PC-9 (cell line): ENCODE results near the gene RNASET2. TPM values are rescaled to one million over a fixed set of nuclear protein-coding genes. Genes with fewer than 3 reads are reported as not detected.

Source experiments
- Bru-seq: library from RNA; stranded (reverse); fragments of 400-500 nt; gene quantifications from one replicate; lab custom pipeline; 2021; lab: Mats Ljungman, UMichigan
- BruChase-seq, 2 experiments: library from RNA; stranded (reverse); fragments of 400-500 nt; gene quantifications; one replicate each; lab custom pipeline; 2021; lab: Mats Ljungman, UMichigan
- BruUV-seq: library from RNA; stranded (reverse); fragments of 400-500 nt; replicated peaks from 2 replicates; lab custom pipeline; 2021; lab: Mats Ljungman, UMichigan
- CTCF ChIA-PET: fragments of 300-600 bp; sonication (Branson Sonifier 250); formaldehyde crosslinking; loops from one replicate; lab custom pipeline; 2022; ENCODE audit warnings: antibody characterized with exemption; lab: Charles Lee
- POLR2A ChIA-PET: fragments of 300-600 bp; sonication (Branson Sonifier 250); formaldehyde crosslinking; loops from one replicate; lab custom pipeline; 2022; ENCODE audit warnings: antibody characterized with exemption; ENCODE audit not compliant: unreplicated experiment; lab: Charles Lee
- DNase-seq, 2 experiments: peaks; one replicate each; pipeline versions ENCODE4 v3.0.0 to v3.0.0-alpha.2; 2015 to 2022; ENCODE audit warnings: mixed read lengths in 1 of 2
- H2AFZ ChIP-seq: fragments of 200-600 bp; sonication (generic); 2 replicates; pipeline ENCODE4 v1.8.1; 2017; ENCODE audit warnings: antibody characterized with exemption
- H3F3A ChIP-seq: fragments of 200-600 bp; sonication (generic); 2 replicates; pipeline ENCODE4 v1.8.1; 2017; ENCODE audit warnings: antibody characterized with exemption, mild to moderate bottlenecking, low read depth; ENCODE audit not compliant: insufficient read depth
- H3K27ac ChIP-seq: fragments of 200-600 bp; sonication (generic); 2 replicates; pipeline ENCODE4 v1.6.1; 2016; ENCODE audit warnings: mixed run types
- H3K27me3 ChIP-seq: fragments of 200-600 bp; sonication (generic); 2 replicates; pipeline ENCODE4 v1.6.1; 2016; ENCODE audit warnings: low read depth, mixed run types; ENCODE audit not compliant: insufficient read depth
- H3K36me3 ChIP-seq: fragments of 200-600 bp; sonication (generic); 2 replicates; pipeline ENCODE4 v1.6.1; 2016; ENCODE audit warnings: low read depth, mixed run types
- H3K4me1 ChIP-seq: fragments of 200-600 bp; sonication (generic); replicated peaks from 2 replicates; pipeline ENCODE4 v1.6.1; 2016; ENCODE audit warnings: mixed run types; ENCODE audit not compliant: insufficient read depth
- H3K4me2 ChIP-seq: fragments of 200-600 bp; sonication (generic); 2 replicates; pipeline ENCODE4 v1.6.1; 2017; ENCODE audit warnings: mixed run types
- H3K4me3 ChIP-seq: fragments of 200-600 bp; sonication (generic); 2 replicates; pipeline ENCODE4 v1.6.1; 2016; ENCODE audit warnings: mixed run types
- H3K79me2 ChIP-seq: fragments of 200-600 bp; sonication (generic); 2 replicates; pipeline ENCODE4 v1.6.1; 2017; ENCODE audit warnings: low read depth, mixed run types
- H3K9me2 ChIP-seq: fragments of 200-600 bp; sonication (generic); 2 replicates; pipeline ENCODE4 v1.8.1; 2017; ENCODE audit warnings: mild to moderate bottlenecking; ENCODE audit not compliant: insufficient read depth
- H3K9me3 ChIP-seq: fragments of 200-600 bp; sonication (generic); 2 replicates; pipeline ENCODE4 v1.8.1; 2016; ENCODE audit warnings: low read depth; ENCODE audit not compliant: insufficient read depth
- H4K20me1 ChIP-seq: fragments of 200-600 bp; sonication (generic); 2 replicates; pipeline ENCODE4 v1.8.1; 2017; ENCODE audit not compliant: insufficient read depth
- CTCF ChIP-seq: fragments of 200-600 bp; sonication (generic); conservative IDR thresholded peaks from 2 replicates; pipeline ENCODE4 v1.6.1; 2017; ENCODE audit warnings: mixed run types, antibody characterized with exemption, mild to moderate bottlenecking, moderate library complexity
- EZH2 ChIP-seq: fragments of 200-600 bp; sonication (generic); IDR thresholded peaks from 2 replicates; pipeline ENCODE4 v1.8.0; 2017; ENCODE audit warnings: antibody characterized with exemption, low read depth
- intact Hi-C: fragments of 100-400 bp; cut with micrococcal nuclease; formaldehyde crosslinking; loops from one replicate; pipeline ENCODE4 v1.10.0; 2022; ENCODE audit not compliant: unreplicated experiment
- long read RNA-seq: library from polyadenylated mRNA; stranded (forward); transcript quantifications from one replicate; pipeline ENCODE4 v2.0.0, GENCODE V29; 2022
- total RNA-seq: library from RNA; stranded (reverse); gene quantifications from 2 replicates; pipeline ENCODE4 v1.2.3, GENCODE V29; 2021

The RNASET2 gene
- total RNA-seq (16.3 and 20.1 TPM in 2 replicates), Bru-seq, nascent RNA (percentile 44 among the genes with signal in this experiment), BruChase-seq, experiment 1, labeled RNA remaining after a 2-hour chase (percentile 54 among the genes with signal in this experiment), BruChase-seq, experiment 2, labeled RNA remaining after a 6-hour chase (percentile 65 among the genes with signal in this experiment)
- long read RNA-seq, transcript RNASET2-210 (9 exons, 1,375 nt), result major isoform, 34 of 47 reads
- long read RNA-seq, partial matches to known transcripts, result 0 of 47 reads
- long read RNA-seq, other reads (novel, unspliced or antisense), result 13 of 47 reads

GRCh38 chr6:166956444-166957086, at the start of gene RNASET2:
TSS of gene RNASET2 (minus strand) at chr6:166956550. CDS start at chr6:166956182, 368 bp downstream.
- no peaks in the 10 kb centered on the region for H4K20me1 ChIP-seq
- H3K4me1 ChIP-seq, result no peaks in the 10 kb centered on the region
- CTCF ChIA-PET, result interaction anchor here (0.6 kb wide), 1 partner anchor 221 kb away, joined by 3 read pairs; no protein-coding TSS in a partner anchor
- H3K79me2 ChIP-seq, result no peaks in the 10 kb centered on the region
- H3K4me2 ChIP-seq, result peak within 1 kb of the TSS; percentile 99
- H3K27me3 ChIP-seq, result no peaks in the 10 kb centered on the region
- TF ChIP-seq CTCF (no peak), EZH2 (no peak)
- no TSS peak for BruUV-seq
- H3K27ac ChIP-seq, result no peak within 1 kb of the TSS
- H3K9me3 ChIP-seq, result no peaks in the 10 kb centered on the region
- H3K36me3 ChIP-seq, result no peaks in the 10 kb centered on the region
- peak within 1 kb of the TSS; percentile 86 for H3K4me3 ChIP-seq
- no peaks in the 10 kb centered on the region for H3F3A ChIP-seq
- DNase-seq, result peak; percentile 69 to 94
- intact Hi-C loops, result loop anchor here (2.0 kb wide), 1 partner anchor 42 kb away; the partner anchor contains the start of gene CEP43
- H2AFZ ChIP-seq, result peak within 1 kb of the TSS; percentile 99
- H3K9me2 ChIP-seq, result no peaks in the 10 kb centered on the region
- POLR2A ChIA-PET, result no interaction called here

GRCh38 chr6:167005350-167006159, 49.2 kb upstream of the RNASET2 start:
- Histone ChIP-seq H3K27me3 (no peaks in the 10 kb centered on the region), H3K36me3 (peaks cover 44% of the 10 kb centered on the region), H2AFZ (no peak overlapping the region), H3K9me3 (no peaks in the 10 kb centered on the region), H3K4me2 (no peak overlapping the region), H3K27ac (no peak overlapping the region), H4K20me1 (peaks cover 6% of the 10 kb centered on the region; the same call in 1 of the 2 replicates), H3K4me1 (peaks cover 10% of the 10 kb centered on the region), H3K9me2 (no peaks in the 10 kb centered on the region), H3K4me3 (no peak overlapping the region), H3F3A (no peaks in the 10 kb centered on the region; the same call in 1 of the 2 replicates), H3K79me2 (peaks cover 35% of the 10 kb centered on the region)
- TF ChIP-seq CTCF, result no peak
- no peak for TF ChIP-seq EZH2
- BruUV-seq, result no TSS peak
- no peak for DNase-seq
- POLR2A ChIA-PET, result no interaction called here
- intact Hi-C loops, result no loop called here
- CTCF ChIA-PET, result no interaction called here

GRCh38 chr6:167000759-167001158, 44.4 kb upstream of the RNASET2 start:
- Histone ChIP-seq H3K4me1 (peaks cover 16% of the 10 kb centered on the region), H3K36me3 (peaks cover 24% of the 10 kb centered on the region), H3K4me3 (peak overlapping the region; percentile 98; the same call in 1 of the 2 replicates), H3K27me3 (no peaks in the 10 kb centered on the region), H3K79me2 (peaks cover 61% of the 10 kb centered on the region), H3K9me3 (no peaks in the 10 kb centered on the region), H3K9me2 (no peaks in the 10 kb centered on the region), H3K27ac (no peak overlapping the region), H3F3A (no peaks in the 10 kb centered on the region; the same call in 1 of the 2 replicates), H2AFZ (no peak overlapping the region), H3K4me2 (peak overlapping the region; percentile 96), H4K20me1 (peaks cover 6% of the 10 kb centered on the region)
- intact Hi-C loops, result no loop called here
- BruUV-seq, result TSS peak; percentile 46
- ChIA-PET POLR2A (interaction anchor here (0.5 kb wide), 1 partner anchor 1573 kb away, joined by 7 read pairs; no protein-coding TSS in a partner anchor), CTCF (no interaction called here)
- TF ChIP-seq CTCF (no peak), EZH2 (no peak)
- no peak for DNase-seq
